Psoas muscle (tissue), 8 donors: ENCODE measurements around the gene KAT7. TPM values are rescaled to one million over a fixed set of nuclear protein-coding genes. Genes with fewer than 3 reads are reported as not detected.

Experiments
- ATAC-seq, 4 donors: fragments of 200-7000 bp; cut with Tn5 transposase; one replicate each; pipeline ENCODE4 v1.9.1; 2020; ENCODE audit warnings: moderate library complexity in 3 of 4, mild to moderate bottlenecking in 2 of 4
- DNase-seq, 2 donors: peaks; one replicate each; pipeline ENCODE4 v3.0.0-alpha.2; 2020
- H3K27ac ChIP-seq: fragments of 200-600 bp; one replicate; pipeline ENCODE4 v1.8.0; 2022
- H3K27me3 ChIP-seq, 3 donors: fragments of 200-600 bp in 1 of 3; one replicate each; pipeline versions ENCODE4 v1.6.1 to v1.8.0; 2013 to 2022; ENCODE audit warnings: low read length in 2 of 3, mild to moderate bottlenecking in 2 of 3, moderate library complexity in 1 of 3; ENCODE audit not compliant: insufficient read depth in 3 of 3
- H3K36me3 ChIP-seq, 2 donors: fragments of 200-600 bp in 1 of 2; one replicate each; pipeline versions ENCODE4 v1.6.1 to v1.8.0; 2013 to 2022; ENCODE audit warnings: low read depth in 1 of 2, mild to moderate bottlenecking in 1 of 2, moderate library complexity in 1 of 2; ENCODE audit not compliant: insufficient read depth in 1 of 2
- H3K4me1 ChIP-seq: fragments of 200-600 bp; one replicate; pipeline ENCODE4 v1.8.0; 2022
- H3K4me3 ChIP-seq: fragments of 200-600 bp; one replicate; pipeline ENCODE4 v1.8.0; 2022; ENCODE audit warnings: mild to moderate bottlenecking
- H3K9me3 ChIP-seq: fragments of 200-600 bp; one replicate; pipeline ENCODE4 v1.8.0; 2022
- WGBS, 3 donors: extraction: QIAGEN DNeasy Blood & Tissue Kit; methylation state at CpG; one replicate each; pipeline versions ENCODE4 v1.1.6 to v1.1.7; 2013; 5-methylcytosine and 5-hydroxymethylcytosine counted together
- intact Hi-C, 2 donors: fragments of 100-400 bp; cut with DNase I; formaldehyde crosslinking; loops; one replicate each; pipeline versions ENCODE4 v1.11.0 to v1.14.2; 2022
- polyA plus RNA-seq, 3 donors: library from polyadenylated mRNA; stranded (reverse); fragments of 200-250 nt; gene quantifications; one replicate each; pipeline ENCODE4 v1.2.3, GENCODE V29; 2013
- total RNA-seq, 4 donors: library from RNA; stranded (reverse); fragmentation: NEBNext Ultra II Directional in 2 of 4; extraction: Animal tissue kit (Norgen Biotek cat#: 25700) in 2 of 4; gene quantifications; one replicate each; pipeline versions ENCODE4 v1.2.1 to v1.2.4, GENCODE V29; 2021 to 2023
- TF ChIP-seq, protein P1 (sequence below): fragments of 200-600 bp; IDR thresholded peaks from one replicate; pipeline ENCODE4 v1.8.0; 2022; ENCODE audit warnings: antibody characterized with exemption
- donor health status: healthy with polysubstance abuse.
- donor health status: DM: no; HTN: no; CAD: no; lungs with moderate emphysema.
- donor health status: Bipolar disorder and iron deficiency.
- donor health status: healthy.
- donor health status: DM: yes; HTN: yes; CAD: no.
- donor health status: DM: no; HTN: no; CAD: no.
- donor health status: DM: no; HTN: no; CAD: no.
- donor health status: DM: yes; HTN: yes; CAD: no.

Gene KAT7
- total and polyA plus RNA-seq, 7 donors: 15.4 to 60.7 (median 34.1) TPM

- DNase-seq: no peak
- H3K27ac ChIP-seq: peak overlapping the region; percentile 4
- no peaks in the 10 kb centered on the region for H3K36me3 ChIP-seq
- intact Hi-C loops: no loop called here
- ATAC-seq: no peak
- WGBS, 3 donors: 52 to 65% (median 62%) methylated on average over 1 of the region's 1 CpG
- no peaks in the 10 kb centered on the region for H3K27me3 ChIP-seq
- TF ChIP-seq, protein P1, sequence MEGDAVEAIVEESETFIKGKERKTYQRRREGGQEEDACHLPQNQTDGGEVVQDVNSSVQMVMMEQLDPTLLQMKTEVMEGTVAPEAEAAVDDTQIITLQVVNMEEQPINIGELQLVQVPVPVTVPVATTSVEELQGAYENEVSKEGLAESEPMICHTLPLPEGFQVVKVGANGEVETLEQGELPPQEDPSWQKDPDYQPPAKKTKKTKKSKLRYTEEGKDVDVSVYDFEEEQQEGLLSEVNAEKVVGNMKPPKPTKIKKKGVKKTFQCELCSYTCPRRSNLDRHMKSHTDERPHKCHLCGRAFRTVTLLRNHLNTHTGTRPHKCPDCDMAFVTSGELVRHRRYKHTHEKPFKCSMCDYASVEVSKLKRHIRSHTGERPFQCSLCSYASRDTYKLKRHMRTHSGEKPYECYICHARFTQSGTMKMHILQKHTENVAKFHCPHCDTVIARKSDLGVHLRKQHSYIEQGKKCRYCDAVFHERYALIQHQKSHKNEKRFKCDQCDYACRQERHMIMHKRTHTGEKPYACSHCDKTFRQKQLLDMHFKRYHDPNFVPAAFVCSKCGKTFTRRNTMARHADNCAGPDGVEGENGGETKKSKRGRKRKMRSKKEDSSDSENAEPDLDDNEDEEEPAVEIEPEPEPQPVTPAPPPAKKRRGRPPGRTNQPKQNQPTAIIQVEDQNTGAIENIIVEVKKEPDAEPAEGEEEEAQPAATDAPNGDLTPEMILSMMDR: no peak
- H3K9me3 ChIP-seq: no peaks in the 10 kb centered on the region
- H3K4me1 ChIP-seq: peaks cover 36% of the 10 kb centered on the region
- H3K4me3 ChIP-seq: no peak overlapping the region
These were observed 46.3 kb upstream of the KAT7 start for GRCh38 chr17:49742166-49742638.

DNA sequence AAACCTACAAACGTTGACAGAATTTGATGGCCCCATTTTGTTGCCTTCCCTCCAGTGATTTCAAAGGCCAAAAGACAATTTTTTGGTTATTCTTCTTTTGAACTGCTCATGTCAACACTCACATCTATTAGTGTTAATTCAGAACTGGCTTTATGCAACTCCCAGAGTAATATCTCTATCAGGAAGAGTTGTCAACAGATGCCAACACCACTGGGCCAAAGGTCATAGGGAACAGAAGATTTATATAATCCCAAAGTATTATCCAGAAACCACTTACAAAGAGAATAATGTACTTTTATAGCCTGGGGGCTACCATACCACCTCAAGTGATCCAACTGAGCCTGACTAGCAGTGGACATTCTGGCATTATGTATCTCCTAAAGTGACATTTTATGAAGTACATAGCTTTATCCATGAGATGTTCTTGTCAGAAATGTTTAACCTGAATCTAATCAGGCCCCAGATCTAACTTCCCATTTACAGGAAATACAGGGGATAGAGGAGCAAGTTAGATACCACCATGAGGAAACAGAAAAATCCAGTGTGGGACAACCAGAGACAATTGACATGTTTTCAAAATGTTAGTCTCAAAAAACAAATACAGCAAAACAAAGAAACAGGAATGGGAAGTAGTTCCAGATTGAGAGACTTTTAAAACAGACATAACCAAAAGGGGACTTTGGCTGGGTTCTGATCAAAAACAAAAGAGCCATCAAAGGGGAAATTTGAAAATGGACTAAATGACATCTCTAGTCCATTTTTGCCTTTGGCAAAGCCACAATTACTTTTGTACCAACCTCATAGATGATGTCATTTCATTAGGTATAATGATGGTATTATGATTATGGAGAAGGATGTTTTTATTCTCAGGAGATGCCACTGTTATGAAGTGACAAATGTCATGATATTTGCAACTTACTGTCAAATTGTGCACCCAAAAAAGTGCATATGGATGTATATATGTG lies 43.0 kb upstream of the KAT7 start:
- ATAC-seq (no peak), DNase-seq (no peak)
- WGBS, 3 donors: 65 to 78% (median 76%) methylated on average over 1 of the region's 1 CpG
- H3K4me1 ChIP-seq: peaks cover 16% of the 10 kb centered on the region
- intact Hi-C loops: no loop called here
- no peak overlapping the region for H3K4me3 ChIP-seq
- H3K27ac ChIP-seq: no peak overlapping the region
- H3K27me3 ChIP-seq: no peaks in the 10 kb centered on the region
- no peaks in the 10 kb centered on the region for H3K36me3 ChIP-seq
- TF ChIP-seq, protein P1: no peak
- H3K9me3 ChIP-seq: no peaks in the 10 kb centered on the region

GRCh38 chr17:49746791-49747490 lies 41.5 kb upstream of the KAT7 start:
- intact Hi-C loops: no loop called here
- peaks cover 2% of the 10 kb centered on the region for H3K4me1 ChIP-seq
- no peak for DNase-seq
- no peak for ATAC-seq
- no peak overlapping the region for H3K27ac ChIP-seq
- no peaks in the 10 kb centered on the region for H3K27me3 ChIP-seq
- H3K9me3 ChIP-seq: no peaks in the 10 kb centered on the region
- TF ChIP-seq, protein P1: no peak
- no peak overlapping the region for H3K4me3 ChIP-seq
- 71 to 78% (median 75%) methylated on average over 5 of the region's 5 CpGs for WGBS, 3 donors
- no peaks in the 10 kb centered on the region for H3K36me3 ChIP-seq

GRCh38 chr17:49747632-49748031 lies 40.8 kb upstream of the KAT7 start:
- ATAC-seq (no peak), DNase-seq (no peak)
- no peaks in the 10 kb centered on the region for H3K9me3 ChIP-seq
- intact Hi-C loops: no loop called here
- TF ChIP-seq, protein P1: no peak
- no peaks in the 10 kb centered on the region for H3K36me3 ChIP-seq
- H3K27me3 ChIP-seq: no peaks in the 10 kb centered on the region
- H3K4me3 ChIP-seq: no peak overlapping the region
- H3K27ac ChIP-seq: no peak overlapping the region
- no peaks in the 10 kb centered on the region for H3K4me1 ChIP-seq
- 77 to 83% (median 79%) methylated on average over 1 of the region's 1 CpG for WGBS, 3 donors
